Measurements from ENCODE around the gene LILRB4.

LILRB4 gene

DNA sequence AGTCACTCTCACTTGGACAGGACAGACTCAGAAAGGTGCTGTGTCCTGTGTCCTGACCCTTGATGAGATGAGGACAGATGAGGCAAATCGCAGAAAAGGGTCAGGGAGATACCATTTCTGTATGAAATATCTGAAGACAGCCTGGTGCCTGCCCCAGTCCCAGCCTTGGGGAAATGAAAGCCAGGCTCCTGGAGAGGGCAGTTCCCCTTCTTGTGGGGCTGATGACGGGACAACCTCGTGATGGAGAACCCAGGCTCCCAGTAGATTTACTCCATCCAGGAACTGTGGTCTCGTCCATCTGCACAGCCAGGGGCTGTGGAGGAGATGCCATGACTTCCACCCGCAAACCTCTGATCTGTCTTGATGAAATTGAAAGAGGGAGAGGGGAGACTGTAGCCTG is 18.7 kb upstream of the LILRB4 start:
- peak in 27 of 42 donors; percentile 7 to 62 (median 40) for DNase-seq
- intact Hi-C loops (cut with DNase I): no loop called here

DNA sequence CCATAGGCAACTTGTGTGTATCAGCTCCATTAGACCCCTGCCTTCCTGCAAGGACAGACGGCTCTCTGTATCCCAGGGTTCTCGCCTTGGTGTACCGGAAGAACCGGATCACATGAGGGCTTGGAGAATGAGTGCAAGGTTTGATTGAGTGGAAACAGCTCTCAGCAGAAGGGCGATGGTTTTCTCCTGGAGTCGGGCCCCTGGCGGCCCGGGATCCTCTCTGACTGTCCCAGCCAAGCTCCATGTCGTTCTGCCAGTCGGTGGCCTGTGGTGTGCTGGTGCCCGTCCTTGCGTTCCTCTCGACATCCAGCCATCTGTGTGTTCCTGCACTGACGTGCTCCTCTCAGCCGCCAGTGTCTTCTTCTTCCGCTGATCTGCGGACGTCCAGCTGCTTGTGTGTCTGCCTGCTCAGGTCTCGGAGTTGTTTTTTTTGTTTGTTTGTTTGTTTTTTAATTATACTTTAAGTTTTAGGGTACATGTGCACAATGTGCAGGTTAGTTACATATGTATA is 16.4 kb upstream of the LILRB4 start:
- intact Hi-C loops (cut with DNase I): no loop called here

GRCh38 chr19:54648129-54648528 is 14.7 kb upstream of the LILRB4 start:
- DNase-seq: no peak
- intact Hi-C loops (cut with DNase I): no loop called here

More for the DNA sequence above, 16.4 kb upstream of the LILRB4 start:
- peak in 1 of 42 donors; percentile 8 for DNase-seq

DNA sequence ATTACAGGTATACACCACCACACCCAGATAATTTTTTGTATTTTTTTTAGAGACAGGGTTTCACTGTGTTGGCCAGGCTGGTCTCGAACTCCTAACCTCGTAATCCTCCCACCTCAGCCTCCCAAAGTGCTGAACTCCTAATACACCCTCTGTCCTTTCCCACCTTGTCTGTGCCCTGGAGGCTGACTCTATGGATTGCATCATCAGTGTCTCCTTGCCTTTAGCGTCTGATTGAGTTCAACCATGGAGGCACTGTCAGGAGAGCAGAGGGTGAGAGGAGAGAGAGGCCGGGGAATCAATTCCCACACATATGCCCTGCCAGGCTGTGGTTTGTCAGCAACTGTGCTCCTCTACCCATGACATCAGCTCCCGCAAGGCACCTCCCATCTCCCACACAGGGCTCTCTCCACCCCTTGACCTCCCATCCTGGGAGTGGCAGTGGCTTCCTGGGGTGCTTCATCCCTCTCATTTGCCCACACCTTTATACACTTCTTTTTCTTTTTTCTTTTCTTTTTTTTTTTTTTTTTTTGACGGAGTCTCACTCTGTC is 12.6 kb upstream of the LILRB4 start:
- peak in 1 of 42 donors; percentile 1 for DNase-seq
- intact Hi-C loops (cut with DNase I): no loop called here

DNA sequence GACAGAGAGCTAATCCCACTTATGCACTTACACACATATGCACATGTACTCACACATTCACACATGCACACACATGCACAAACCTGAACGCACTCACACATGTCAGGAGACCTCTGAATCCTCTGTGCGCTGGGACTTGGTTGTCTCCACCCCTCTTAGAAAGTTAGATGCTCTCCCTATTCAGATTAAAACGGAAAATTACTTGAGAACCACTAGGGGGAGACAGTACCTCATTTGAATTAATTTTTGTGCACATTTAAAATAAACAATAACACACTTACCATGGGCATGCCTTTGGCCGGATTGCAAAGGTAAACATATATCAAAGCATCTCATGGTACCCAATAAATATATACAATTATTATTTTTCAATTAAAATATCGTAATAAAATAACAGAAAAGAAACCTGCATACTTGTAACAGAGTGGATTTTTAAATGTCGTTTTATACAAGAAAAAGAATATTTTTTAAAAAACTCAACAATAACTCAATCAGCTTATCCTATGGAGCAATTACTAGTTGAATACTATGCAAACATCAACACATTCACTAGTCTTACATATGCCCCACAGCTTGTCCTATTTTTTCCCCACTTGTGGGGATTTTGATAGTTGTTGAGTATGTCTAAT is 9.5 kb upstream of the LILRB4 start:
- DNase-seq: no peak
- intact Hi-C loops (cut with DNase I): no loop called here

DNA sequence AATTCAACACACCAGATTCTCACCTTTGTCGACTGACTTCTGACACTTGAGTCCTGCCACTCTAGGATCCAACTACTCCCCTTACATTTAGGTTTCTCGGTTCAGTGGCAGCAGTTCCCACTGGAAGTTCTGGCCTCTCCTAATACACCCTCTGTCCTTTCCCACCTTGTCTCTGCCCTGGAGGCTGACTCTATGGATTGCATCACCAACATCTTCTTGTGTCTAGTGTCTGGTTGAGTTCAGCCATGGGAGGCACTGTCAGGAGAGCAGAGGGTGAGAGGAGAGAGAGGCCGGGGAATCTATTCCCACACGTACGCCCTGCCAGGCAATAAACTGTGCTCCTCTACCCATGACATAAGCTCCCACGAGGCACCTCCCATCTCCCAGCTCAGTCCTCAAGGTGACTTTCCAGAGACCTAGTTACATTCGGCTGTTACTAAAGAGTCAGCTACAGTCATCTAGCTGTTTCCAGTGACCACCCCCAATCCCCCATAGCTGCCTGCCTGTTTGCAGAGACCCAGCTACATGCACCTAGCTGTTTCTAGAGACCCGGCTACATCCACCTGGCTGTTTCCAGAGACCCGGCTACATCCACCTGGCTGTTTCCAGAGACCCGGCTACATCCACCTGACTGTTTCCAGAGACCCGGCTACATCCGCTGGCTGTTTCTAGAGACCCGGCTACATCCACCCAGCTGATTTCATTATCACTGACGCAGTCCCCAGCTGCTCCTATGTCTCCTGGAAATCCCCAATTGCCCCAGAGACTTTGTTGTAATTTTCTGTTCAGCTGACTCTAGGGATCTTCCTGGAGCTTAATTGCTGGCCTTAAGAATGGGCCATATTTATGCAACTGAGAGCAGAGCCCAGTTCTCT is 8.1 kb upstream of the LILRB4 start:
- intact Hi-C loops (cut with DNase I): no loop called here
- no peak for DNase-seq

GRCh38 chr19:54659300-54659699 is 3.5 kb upstream of the LILRB4 start:
- DNase-seq: no peak

DNA sequence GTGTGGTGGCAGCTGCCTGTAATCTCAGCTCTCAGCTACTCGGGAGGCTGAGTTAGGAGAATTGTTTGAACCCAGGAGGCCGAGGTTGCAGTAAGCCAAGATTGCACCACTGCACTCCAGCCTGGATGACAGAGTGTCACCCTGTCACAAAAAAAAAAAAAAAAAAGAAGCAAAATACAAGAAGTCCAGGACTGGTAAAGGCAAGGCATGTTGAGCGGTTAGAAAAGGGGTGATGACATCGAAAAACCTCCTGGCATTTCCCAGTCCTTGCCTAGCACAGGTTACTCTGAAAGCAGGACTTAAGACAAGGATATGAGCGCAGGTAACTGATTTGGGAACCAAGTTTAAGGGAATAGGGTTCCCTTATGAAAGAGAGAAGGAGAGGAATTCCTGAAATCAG is 2.5 kb upstream of the LILRB4 start:
- intact Hi-C loops (cut with DNase I): no loop called here
- no peak for DNase-seq

More at GRCh38 chr19:54659300-54659699, 3.5 kb upstream of the LILRB4 start:
- intact Hi-C loops (cut with DNase I): no loop called here

GRCh38 chr19:54660964-54661363 is 1.8 kb upstream of the LILRB4 start:
- peak in 1 of 42 donors; percentile 34 for DNase-seq
- intact Hi-C loops (cut with DNase I): no loop called here

GRCh38 chr19:54661846-54662481 is 821 bp upstream of the LILRB4 start:
- intact Hi-C loops (cut with DNase I): no loop called here
- no peak for DNase-seq

- no peak for DNase-seq
- intact Hi-C loops (cut with DNase I): no loop called here
These were observed 2.7 kb downstream of the LILRB4 start for GRCh38 chr19:54665530-54665929.

GRCh38 chr19:54667217-54667616 is 4.4 kb downstream of the LILRB4 start:
- DNase-seq: peak in 1 of 42 donors; percentile 25

GRCh38 chr19:54668353-54668752 is 5.6 kb downstream of the LILRB4 start:
- no peak for DNase-seq
- intact Hi-C loops (cut with DNase I): no loop called here

More at GRCh38 chr19:54667217-54667616, 4.4 kb downstream of the LILRB4 start:
- intact Hi-C loops (cut with DNase I): no loop called here

GRCh38 chr19:54670576-54671357 is 8.0 kb downstream of the LILRB4 start:
- intact Hi-C loops (cut with DNase I): loop anchor here (10.0 kb wide), 1 partner anchor 196 kb away; the partner anchor contains the start of gene CDC42EP5

GRCh38 chr19:54673222-54673621 is 10.4 kb downstream of the LILRB4 start:
- peak in 14 of 42 donors; percentile 9 to 52 (median 25) for DNase-seq
- intact Hi-C loops (cut with DNase I): loop anchor here (10.0 kb wide), 1 partner anchor 198 kb away; the partner anchor contains the start of gene CDC42EP5

More at GRCh38 chr19:54670576-54671357, 8.0 kb downstream of the LILRB4 start:
- no peak for DNase-seq

GRCh38 chr19:54674021-54674617 is 11.3 kb downstream of the LILRB4 start:
- intact Hi-C loops (cut with DNase I): loop anchor here (10.0 kb wide), 1 partner anchor 199 kb away; the partner anchor contains the start of gene CDC42EP5
- DNase-seq: peak in 1 of 42 donors; percentile 29

- intact Hi-C loops (cut with DNase I): loop anchor here (10.0 kb wide), 1 partner anchor 202 kb away; the partner anchor contains the start of gene CDC42EP5
- peak in 5 of 42 donors; percentile 6 to 43 (median 23) for DNase-seq
These were observed 13.5 kb downstream of the LILRB4 start for GRCh38 chr19:54676210-54676834.
